NB4 (cell line): ENCODE results near the gene CD99.

Source experiments
- DNase-seq: peaks from one replicate; pipeline ENCODE4 v3.0.0; 2010; ENCODE audit warnings: low read depth
- H3K4me3 ChIP-seq: one replicate; pipeline ENCODE4 v1.5.1; 2011; ENCODE audit warnings: mild to moderate bottlenecking, low read depth, low read length, moderate library complexity
- CTCF ChIP-seq: IDR thresholded peaks from one replicate; pipeline ENCODE4 v1.5.1; 2012; ENCODE audit warnings: low read depth, low read length
- MAX ChIP-seq: IDR thresholded peaks from 2 replicates; pipeline ENCODE4 v1.6.1; 2011; ENCODE audit warnings: low read depth, low read length
- MYC ChIP-seq: IDR thresholded peaks from 2 replicates; pipeline ENCODE4 v1.6.1; 2011; ENCODE audit warnings: low read depth, low read length
- POLR2A ChIP-seq: IDR thresholded peaks from 2 replicates; pipeline ENCODE4 v1.6.1; 2011; ENCODE audit warnings: mild to moderate bottlenecking; ENCODE audit not compliant: insufficient read length; ENCODE audit errors: extremely low read depth

The CD99 gene

GRCh38 chrX:2650865-2651264, 40.2 kb upstream of the CD99 start:
- H3K4me3 ChIP-seq = no peak overlapping the region
- TF ChIP-seq MAX (no peak), CTCF (no peak), POLR2A (no peak), MYC (no peak)

GRCh38 chrX:2652106-2652505, 39.0 kb upstream of the CD99 start:
- H3K4me3 ChIP-seq = no peak overlapping the region
- DNase-seq = no peak
- peak; percentile 23 for TF ChIP-seq CTCF
- TF ChIP-seq MYC = no peak

More at GRCh38 chrX:2650865-2651264, 40.2 kb upstream of the CD99 start:
- DNase-seq = no peak

GRCh38 chrX:2654436-2655340, 36.4 kb upstream of the CD99 start:
- H3K4me3 ChIP-seq = no peak overlapping the region
- DNase-seq = no peak

GRCh38 chrX:2656257-2656836, 34.7 kb upstream of the CD99 start:
- DNase-seq = no peak
- TF ChIP-seq CTCF (no peak), POLR2A (no peak), MYC (no peak), MAX (no peak)
- H3K4me3 ChIP-seq = no peak overlapping the region

More at GRCh38 chrX:2654436-2655340, 36.4 kb upstream of the CD99 start:
- TF ChIP-seq MYC (no peak), CTCF (no peak), MAX (no peak), POLR2A (no peak)

DNA sequence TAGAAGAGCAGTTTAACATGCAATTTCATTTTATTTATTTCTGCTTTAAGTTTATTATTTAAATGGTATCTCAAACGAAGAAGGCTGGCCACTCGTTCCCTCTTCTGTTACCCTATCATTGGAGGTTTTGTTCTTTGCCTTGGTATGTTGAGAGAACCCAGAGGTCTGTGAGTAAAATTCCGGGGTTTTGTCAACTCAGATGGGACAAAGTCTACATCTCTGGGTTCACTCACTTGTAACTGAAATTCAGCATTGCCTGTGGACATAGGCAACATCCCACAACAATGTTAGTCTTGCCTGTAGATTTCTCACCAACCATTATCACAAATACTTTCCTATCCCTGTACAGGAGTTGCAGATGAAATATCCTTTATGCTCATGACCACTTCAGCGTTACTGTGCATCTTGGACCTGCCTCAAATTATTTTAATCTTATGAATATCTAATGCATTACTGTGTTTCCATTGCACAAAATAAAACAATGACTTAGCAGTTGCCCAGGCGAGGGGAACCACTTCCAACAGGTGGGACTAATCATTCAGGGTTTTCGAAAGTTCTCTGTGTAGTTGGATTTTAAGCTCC, 33.5 kb upstream of the CD99 start:
- TF ChIP-seq MYC (no peak), MAX (no peak), POLR2A (no peak), CTCF (no peak)
- H3K4me3 ChIP-seq = no peak overlapping the region

More for the DNA sequence above, 33.5 kb upstream of the CD99 start:
- no peak for DNase-seq
